ENCODE results near the gene NEGR1.

GRCh38 chr1:71850515-71850914 is 431.8 kb downstream of the NEGR1 start:
- TF ChIP-seq CTCF (conservative IDR thresholded peaks at IDR 0.05) = no peak
- TF ChIP-seq EZH2 (IDR thresholded peaks at IDR 0.05; ENCODE audit: low read depth) = no peak

Data from PC-9 (cell line).